ENCODE measurements around the gene KRTAP12-3. TPM values are rescaled to one million over a fixed set of nuclear protein-coding genes. Genes with fewer than 3 reads are reported as not detected.
"Not testable (repeated sequence)": the region's sequence is repeated elsewhere in the genome, so short reads cannot be mapped to it uniquely, and the experiment has no call there.

KRTAP12-3 gene
- total and polyA plus RNA-seq, 2 donors (not counting 1 experiment from before 2014, with no cell fraction given) = not detected

DNA sequence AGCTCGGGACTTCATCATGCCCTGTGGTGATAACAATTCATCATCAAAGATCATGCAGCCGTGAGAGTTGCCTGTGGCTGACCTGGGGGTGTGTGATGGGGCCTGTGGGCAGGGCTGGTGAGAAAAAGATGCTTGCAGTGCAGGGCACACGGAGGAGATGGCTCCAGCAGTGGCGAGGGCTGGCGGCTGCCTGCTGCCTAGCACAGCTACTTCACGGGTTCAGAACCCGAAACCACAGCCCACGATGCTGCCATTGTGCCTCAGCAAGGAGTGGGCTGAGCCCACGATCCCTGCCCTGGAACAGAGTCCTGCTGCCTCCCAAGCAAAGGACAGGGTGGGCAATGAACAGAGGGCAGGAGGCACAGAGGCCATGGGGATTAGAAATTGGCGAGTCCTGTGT is 31.5 kb upstream of the KRTAP12-3 start:
- Histone ChIP-seq H3K4me2 (ENCODE audit: extremely low read depth, insufficient read depth, low read length) (no peak overlapping the region), H2AFZ (ENCODE audit: low read length) (no peak overlapping the region), H4K20me1 (ENCODE audit: control insufficient read depth, extremely low read depth, insufficient read depth, low read length) (no peaks in the 10 kb centered on the region), H3K4me1 (ENCODE audit: control insufficient read depth, extremely low read depth, insufficient read depth, low read length) (no peaks in the 10 kb centered on the region), H3K9me3 (ENCODE audit: control insufficient read depth, insufficient read depth, low read depth, low read length) (no peaks in the 10 kb centered on the region), H3K9ac (ENCODE audit: insufficient read depth, low read length) (no peak overlapping the region), H3K4me3 (replicated peaks in 1 of 4; ENCODE audit: control extremely low read depth in 1 of 4, insufficient read depth in 1 of 4, low read depth in 3 of 4, low read length in 4 of 4) (no peak overlapping the region), H3K27me3 (ENCODE audit: control insufficient read depth, insufficient read depth, low read length) (no peaks in the 10 kb centered on the region), H3K36me3 (ENCODE audit: control insufficient read depth, insufficient read depth, low read length) (no peaks in the 10 kb centered on the region), H3K27ac (ENCODE audit: insufficient read depth, low read length) (no peak overlapping the region), H3K79me2 (ENCODE audit: control insufficient read depth, insufficient read depth, low read length) (no peaks in the 10 kb centered on the region)
- TF ChIP-seq, protein P1, sequence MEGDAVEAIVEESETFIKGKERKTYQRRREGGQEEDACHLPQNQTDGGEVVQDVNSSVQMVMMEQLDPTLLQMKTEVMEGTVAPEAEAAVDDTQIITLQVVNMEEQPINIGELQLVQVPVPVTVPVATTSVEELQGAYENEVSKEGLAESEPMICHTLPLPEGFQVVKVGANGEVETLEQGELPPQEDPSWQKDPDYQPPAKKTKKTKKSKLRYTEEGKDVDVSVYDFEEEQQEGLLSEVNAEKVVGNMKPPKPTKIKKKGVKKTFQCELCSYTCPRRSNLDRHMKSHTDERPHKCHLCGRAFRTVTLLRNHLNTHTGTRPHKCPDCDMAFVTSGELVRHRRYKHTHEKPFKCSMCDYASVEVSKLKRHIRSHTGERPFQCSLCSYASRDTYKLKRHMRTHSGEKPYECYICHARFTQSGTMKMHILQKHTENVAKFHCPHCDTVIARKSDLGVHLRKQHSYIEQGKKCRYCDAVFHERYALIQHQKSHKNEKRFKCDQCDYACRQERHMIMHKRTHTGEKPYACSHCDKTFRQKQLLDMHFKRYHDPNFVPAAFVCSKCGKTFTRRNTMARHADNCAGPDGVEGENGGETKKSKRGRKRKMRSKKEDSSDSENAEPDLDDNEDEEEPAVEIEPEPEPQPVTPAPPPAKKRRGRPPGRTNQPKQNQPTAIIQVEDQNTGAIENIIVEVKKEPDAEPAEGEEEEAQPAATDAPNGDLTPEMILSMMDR (conservative IDR thresholded peaks at IDR 0.05 in 1 of 2, IDR thresholded peaks at IDR 0.05 in 1 of 2; ENCODE audit: low read depth in 1 of 2, low read length in 2 of 2) = no peak
- no peak for TF ChIP-seq EZH2 (IDR thresholded peaks at IDR 0.05; ENCODE audit: low read length, missing control alignments)
- DNase-seq (ENCODE audit: low read depth in 2 of 2) = no peak

DNA sequence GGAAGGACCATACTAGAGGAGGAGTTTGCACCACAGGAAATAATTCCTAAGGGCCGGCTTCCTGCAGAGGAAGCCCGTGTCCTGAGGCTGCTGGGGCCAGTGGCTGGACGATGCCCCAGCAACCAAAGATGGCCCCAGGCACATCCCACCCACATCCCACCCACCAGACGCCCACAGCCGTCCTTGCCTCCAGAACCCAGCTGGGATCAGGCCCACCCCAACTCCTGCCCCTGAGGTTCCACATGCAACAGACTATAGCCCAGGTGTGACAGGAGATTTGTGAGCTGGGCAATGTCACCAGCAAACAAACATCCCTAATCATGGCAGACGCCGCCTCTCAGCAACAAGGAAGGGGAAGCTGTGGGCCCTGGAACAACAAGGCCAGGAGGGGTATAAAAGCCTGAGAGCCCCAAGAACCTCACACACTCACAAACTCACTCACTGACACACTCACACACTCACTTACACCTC is 31.0 kb upstream of the KRTAP12-3 start, which contains the start of gene KRTAP10-9:
Gene KRTAP10-9 (plus strand): TSS at position 421 of the 471 bp plus-strand sequence. CDS start 79 bp downstream, outside the sequence.
- Histone ChIP-seq H3K4me3 (replicated peaks in 1 of 4; ENCODE audit: control extremely low read depth in 1 of 4, insufficient read depth in 1 of 4, low read depth in 3 of 4, low read length in 4 of 4) (no peak within 1 kb of the TSS), H3K9ac (ENCODE audit: insufficient read depth, low read length) (no peak within 1 kb of the TSS), H3K4me1 (ENCODE audit: control insufficient read depth, extremely low read depth, insufficient read depth, low read length) (no peaks in the 10 kb centered on the region), H2AFZ (ENCODE audit: low read length) (no peak within 1 kb of the TSS), H3K36me3 (ENCODE audit: control insufficient read depth, insufficient read depth, low read length) (no peaks in the 10 kb centered on the region), H3K27me3 (ENCODE audit: control insufficient read depth, insufficient read depth, low read length) (no peaks in the 10 kb centered on the region), H3K79me2 (ENCODE audit: control insufficient read depth, insufficient read depth, low read length) (no peaks in the 10 kb centered on the region), H3K4me2 (ENCODE audit: extremely low read depth, insufficient read depth, low read length) (no peak within 1 kb of the TSS), H3K9me3 (ENCODE audit: control insufficient read depth, insufficient read depth, low read depth, low read length) (no peaks in the 10 kb centered on the region), H4K20me1 (ENCODE audit: control insufficient read depth, extremely low read depth, insufficient read depth, low read length) (no peaks in the 10 kb centered on the region), H3K27ac (ENCODE audit: insufficient read depth, low read length) (no peak within 1 kb of the TSS)
- TF ChIP-seq EZH2 (IDR thresholded peaks at IDR 0.05; ENCODE audit: low read length, missing control alignments) = no peak
- TF ChIP-seq, protein P1 (conservative IDR thresholded peaks at IDR 0.05 in 1 of 2, IDR thresholded peaks at IDR 0.05 in 1 of 2; ENCODE audit: low read depth in 1 of 2, low read length in 2 of 2) = no peak
- no peak for DNase-seq (ENCODE audit: low read depth in 2 of 2)

DNA sequence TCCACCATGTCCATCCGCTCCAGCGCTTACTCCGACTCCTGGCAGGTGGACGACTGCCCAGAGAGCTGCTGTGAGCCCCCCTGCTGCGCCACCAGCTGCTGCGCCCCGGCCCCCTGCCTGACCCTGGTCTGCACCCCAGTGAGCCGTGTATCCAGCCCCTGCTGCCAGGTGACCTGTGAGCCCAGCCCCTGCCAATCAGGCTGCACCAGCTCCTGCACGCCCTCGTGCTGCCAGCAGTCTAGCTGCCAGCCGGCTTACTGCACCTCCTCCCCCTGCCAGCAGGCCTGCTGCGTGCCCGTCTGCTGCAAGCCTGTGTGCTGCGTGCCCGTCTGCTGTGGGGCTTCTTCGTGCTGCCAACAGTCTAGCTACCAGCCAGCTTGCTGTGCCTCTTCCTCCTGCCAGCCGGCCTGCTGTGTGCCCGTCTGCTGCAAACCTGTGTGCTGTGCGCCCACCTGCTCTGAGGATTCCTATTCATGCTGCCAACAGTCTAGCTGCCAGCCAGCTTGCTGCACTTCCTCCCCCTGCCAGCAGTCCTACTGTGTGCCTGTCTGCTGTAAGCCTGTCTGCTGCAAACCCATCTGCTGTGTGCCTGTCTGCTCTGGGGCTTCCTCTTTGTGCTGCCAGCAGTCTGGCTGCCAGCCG is 30.4 kb upstream of the KRTAP12-3 start:
- H2AFZ ChIP-seq (ENCODE audit: low read length); H3K4me2 ChIP-seq (ENCODE audit: extremely low read depth, insufficient read depth, low read length); H3K27me3 ChIP-seq (ENCODE audit: control insufficient read depth, insufficient read depth, low read length); H4K20me1 ChIP-seq (ENCODE audit: control insufficient read depth, extremely low read depth, insufficient read depth, low read length); H3K9ac ChIP-seq (ENCODE audit: insufficient read depth, low read length); H3K36me3 ChIP-seq (ENCODE audit: control insufficient read depth, insufficient read depth, low read length); DNase-seq (ENCODE audit: low read depth in 2 of 2); H3K4me1 ChIP-seq (ENCODE audit: control insufficient read depth, extremely low read depth, insufficient read depth, low read length); H3K4me3 ChIP-seq (replicated peaks in 1 of 4; ENCODE audit: control extremely low read depth in 1 of 4, insufficient read depth in 1 of 4, low read depth in 3 of 4, low read length in 4 of 4); H3K27ac ChIP-seq (ENCODE audit: insufficient read depth, low read length); H3K79me2 ChIP-seq (ENCODE audit: control insufficient read depth, insufficient read depth, low read length); H3K9me3 ChIP-seq (ENCODE audit: control insufficient read depth, insufficient read depth, low read depth, low read length): not testable (repeated sequence)

DNA sequence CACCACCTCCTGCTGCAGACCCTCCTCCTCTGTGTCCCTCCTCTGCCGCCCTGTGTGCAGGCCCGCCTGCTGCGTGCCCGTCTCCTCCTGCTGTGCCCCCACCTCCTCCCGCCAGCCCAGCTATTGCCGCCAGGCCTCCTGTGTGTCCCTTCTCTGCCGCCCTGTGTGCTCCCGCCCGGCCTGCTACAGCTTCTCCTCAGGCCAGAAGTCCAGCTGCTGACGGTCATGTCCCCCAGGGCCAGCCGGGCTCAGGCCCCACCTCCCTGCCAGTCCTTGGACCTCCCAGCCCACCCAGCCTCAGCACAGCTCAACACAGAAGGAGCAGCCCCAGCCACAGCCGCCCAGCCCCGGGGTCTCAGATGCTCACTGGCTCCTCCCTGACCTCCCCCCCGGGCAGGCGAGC is 29.9 kb upstream of the KRTAP12-3 start:
- not testable (repeated sequence) for H3K4me1 ChIP-seq (ENCODE audit: control insufficient read depth, extremely low read depth, insufficient read depth, low read length); H2AFZ ChIP-seq (ENCODE audit: low read length); DNase-seq (ENCODE audit: low read depth in 2 of 2); H3K4me2 ChIP-seq (ENCODE audit: extremely low read depth, insufficient read depth, low read length); H3K27ac ChIP-seq (ENCODE audit: insufficient read depth, low read length); H3K9me3 ChIP-seq (ENCODE audit: control insufficient read depth, insufficient read depth, low read depth, low read length); H3K4me3 ChIP-seq (replicated peaks in 1 of 4; ENCODE audit: control extremely low read depth in 1 of 4, insufficient read depth in 1 of 4, low read depth in 3 of 4, low read length in 4 of 4); H3K36me3 ChIP-seq (ENCODE audit: control insufficient read depth, insufficient read depth, low read length); H4K20me1 ChIP-seq (ENCODE audit: control insufficient read depth, extremely low read depth, insufficient read depth, low read length); H3K9ac ChIP-seq (ENCODE audit: insufficient read depth, low read length); H3K27me3 ChIP-seq (ENCODE audit: control insufficient read depth, insufficient read depth, low read length); H3K79me2 ChIP-seq (ENCODE audit: control insufficient read depth, insufficient read depth, low read length)
